SK-N-SH treated with all-trans-retinoic acid at 6 μM for 48 hours (cell line): Measurements from ENCODE around the gene PADI2.

Experiments used
- ARNTL ChIP-seq: fragments of 450-650 bp; formaldehyde crosslinking; IDR thresholded peaks from 2 replicates; pipeline ENCODE4 v1.5.0; 2020; ENCODE audit warnings: low read depth, mild to moderate bottlenecking, moderate library complexity, borderline replicate concordance
- CSRNP3 ChIP-seq: fragments of 250-450 bp; sonication (Bioruptor Pico); IDR thresholded peaks from 2 replicates; pipeline ENCODE4 v1.5.1; 2021; ENCODE audit warnings: mild to moderate bottlenecking, moderate library complexity
- ESRRG ChIP-seq: fragments of 250-450 bp; sonication (Bioruptor Pico); IDR thresholded peaks from 2 replicates; pipeline ENCODE4 v1.6.1; 2021; ENCODE audit warnings: mild to moderate bottlenecking
- GLIS3 ChIP-seq: fragments of 250-450 bp; sonication (Bioruptor Pico); IDR thresholded peaks from 2 replicates; pipeline ENCODE4 v1.5.0; 2020; ENCODE audit warnings: mild to moderate bottlenecking, moderate library complexity
- ISL1 ChIP-seq: fragments of 250-450 bp; sonication (Bioruptor Pico); IDR thresholded peaks from 2 replicates; pipeline ENCODE4 v2.1.2; 2022; ENCODE audit warnings: mild to moderate bottlenecking, moderate library complexity
- RARB ChIP-seq: fragments of 250-450 bp; sonication (Bioruptor Pico); IDR thresholded peaks from 2 replicates; pipeline ENCODE4 v1.8.0; 2021; ENCODE audit warnings: mild to moderate bottlenecking, moderate library complexity
- SNAI2 ChIP-seq: fragments of 250-450 bp; sonication (Bioruptor Pico); IDR thresholded peaks from 2 replicates; pipeline ENCODE4 v1.5.0; 2020; ENCODE audit warnings: mild to moderate bottlenecking, moderate library complexity
- TOX ChIP-seq: fragments of 250-450 bp; sonication (Bioruptor Pico); IDR thresholded peaks from 2 replicates; pipeline ENCODE4 v1.8.0; 2021; ENCODE audit warnings: mild to moderate bottlenecking, moderate library complexity, borderline replicate concordance
- TSHZ2 ChIP-seq: fragments of 250-450 bp; sonication (Bioruptor Pico); IDR thresholded peaks from 2 replicates; pipeline ENCODE4 v1.5.0; 2020; ENCODE audit warnings: mild to moderate bottlenecking, moderate library complexity
- ZC3H10 ChIP-seq: fragments of 250-450 bp; sonication (Bioruptor Pico); IDR thresholded peaks from 2 replicates; pipeline ENCODE4 v1.5.1; 2021; ENCODE audit warnings: mild to moderate bottlenecking, moderate library complexity
- ZFP30 ChIP-seq: fragments of 450-650 bp; formaldehyde crosslinking; IDR thresholded peaks from 2 replicates; pipeline ENCODE4 v1.5.0; 2022; ENCODE audit warnings: mild to moderate bottlenecking, moderate library complexity
- ZNF70 ChIP-seq: fragments of 450-650 bp; formaldehyde crosslinking; IDR thresholded peaks from 2 replicates; pipeline ENCODE4 v1.5.0; 2020; ENCODE audit warnings: mild to moderate bottlenecking, moderate library complexity
- TF ChIP-seq, protein P1 (sequence below): fragments of 250-450 bp; sonication (Bioruptor Pico); IDR thresholded peaks from 2 replicates; pipeline ENCODE4 v1.8.0; 2020; ENCODE audit warnings: mild to moderate bottlenecking, moderate library complexity, borderline replicate concordance

DNA sequence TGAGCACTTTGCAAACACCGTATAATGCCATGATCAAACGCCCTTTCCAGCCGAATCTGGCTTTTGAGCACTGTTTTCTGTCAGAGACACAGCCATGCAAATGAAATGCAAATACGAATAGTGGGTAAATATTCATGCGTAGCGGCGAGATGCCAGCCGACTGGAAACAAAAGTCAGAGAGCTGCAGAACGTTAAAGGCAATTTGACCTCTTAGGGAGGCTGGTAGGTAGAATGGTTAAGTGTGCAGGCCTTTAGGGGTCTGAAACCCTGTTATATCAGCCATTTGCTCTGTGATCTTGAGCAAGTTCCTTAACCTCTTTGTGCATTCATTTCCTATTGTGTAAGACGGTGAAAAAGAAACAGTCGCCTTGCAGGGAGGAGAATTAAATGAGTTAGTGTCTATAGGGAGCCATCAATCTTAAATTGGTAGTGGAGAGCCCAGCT is 58.9 kb downstream of the PADI2 start:
- TF ChIP-seq ZFP30 (CRISPR knock-in tag) = no peak
- no peak for TF ChIP-seq ZC3H10 (CRISPR knock-in tag)
- TF ChIP-seq GLIS3 = no peak
- TF ChIP-seq CSRNP3 (CRISPR knock-in tag) = no peak
- TF ChIP-seq ESRRG (CRISPR knock-in tag) = no peak
- TF ChIP-seq ZNF70 = no peak
- TF ChIP-seq ISL1 (CRISPR knock-in tag) = no peak
- no peak for TF ChIP-seq ARNTL (CRISPR knock-in tag)
- no peak for TF ChIP-seq TSHZ2 (CRISPR knock-in tag)
- no peak for TF ChIP-seq RARB (CRISPR knock-in tag)
- TF ChIP-seq, protein P1, sequence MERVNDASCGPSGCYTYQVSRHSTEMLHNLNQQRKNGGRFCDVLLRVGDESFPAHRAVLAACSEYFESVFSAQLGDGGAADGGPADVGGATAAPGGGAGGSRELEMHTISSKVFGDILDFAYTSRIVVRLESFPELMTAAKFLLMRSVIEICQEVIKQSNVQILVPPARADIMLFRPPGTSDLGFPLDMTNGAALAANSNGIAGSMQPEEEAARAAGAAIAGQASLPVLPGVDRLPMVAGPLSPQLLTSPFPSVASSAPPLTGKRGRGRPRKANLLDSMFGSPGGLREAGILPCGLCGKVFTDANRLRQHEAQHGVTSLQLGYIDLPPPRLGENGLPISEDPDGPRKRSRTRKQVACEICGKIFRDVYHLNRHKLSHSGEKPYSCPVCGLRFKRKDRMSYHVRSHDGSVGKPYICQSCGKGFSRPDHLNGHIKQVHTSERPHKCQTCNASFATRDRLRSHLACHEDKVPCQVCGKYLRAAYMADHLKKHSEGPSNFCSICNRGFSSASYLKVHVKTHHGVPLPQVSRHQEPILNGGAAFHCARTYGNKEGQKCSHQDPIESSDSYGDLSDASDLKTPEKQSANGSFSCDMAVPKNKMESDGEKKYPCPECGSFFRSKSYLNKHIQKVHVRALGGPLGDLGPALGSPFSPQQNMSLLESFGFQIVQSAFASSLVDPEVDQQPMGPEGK (CRISPR knock-in tag) = no peak
- TF ChIP-seq TOX (CRISPR knock-in tag) = no peak
- no peak for TF ChIP-seq SNAI2 (CRISPR knock-in tag)
